BE2C (cell line): ENCODE results near the gene HTRA3.
"Not testable (repeated sequence)": the region's sequence is repeated elsewhere in the genome, so short reads cannot be mapped to it uniquely, and the experiment has no call there.

Source experiments
- DNase-seq: peaks from one replicate; pipeline ENCODE4 v3.0.0-alpha.2; 2020
- H3K27me3 ChIP-seq: fragments of 250-450 bp; sonication (Bioruptor Pico); 2 replicates; pipeline ENCODE4 v1.5.1; 2020; ENCODE audit warnings: mild to moderate bottlenecking
- H3K36me3 ChIP-seq: fragments of 250-450 bp; sonication (Bioruptor Pico); 2 replicates; pipeline ENCODE4 v1.5.1; 2020; ENCODE audit warnings: mild to moderate bottlenecking
- H3K4me1 ChIP-seq: fragments of 250-450 bp; sonication (Bioruptor Pico); 2 replicates; pipeline ENCODE4 v1.5.1; 2020
- H3K4me3 ChIP-seq: 2 replicates; pipeline ENCODE4 v1.5.1; 2011; ENCODE audit warnings: low read depth, low read length
- H3K9me3 ChIP-seq: fragments of 250-450 bp; sonication (Bioruptor Pico); 2 replicates; pipeline ENCODE4 v1.5.1; 2020
- CTCF ChIP-seq: IDR thresholded peaks from 2 replicates; pipeline ENCODE4 v1.5.1; 2012; ENCODE audit warnings: mild to moderate bottlenecking, low read depth, low read length

Gene HTRA3

GRCh38 chr4:8348071-8348470 is 78.5 kb downstream of the HTRA3 start:
- Histone ChIP-seq H3K27me3 (no peaks in the 10 kb centered on the region), H3K36me3 (no peaks in the 10 kb centered on the region), H3K9me3 (no peaks in the 10 kb centered on the region), H3K4me3 (no peak overlapping the region), H3K4me1 (no peaks in the 10 kb centered on the region)
- no peak for DNase-seq
- no peak for TF ChIP-seq CTCF

GRCh38 chr4:8349236-8349635 is 79.7 kb downstream of the HTRA3 start:
- not testable (repeated sequence) for H3K9me3 ChIP-seq, H3K36me3 ChIP-seq, H3K4me1 ChIP-seq, H3K4me3 ChIP-seq, DNase-seq, H3K27me3 ChIP-seq

GRCh38 chr4:8349664-8350236 is 80.2 kb downstream of the HTRA3 start:
- no peak overlapping the region for H3K4me3 ChIP-seq
- DNase-seq, result no peak
- no peaks in the 10 kb centered on the region for H3K9me3 ChIP-seq
- H3K36me3 ChIP-seq, result no peaks in the 10 kb centered on the region
- no peak for TF ChIP-seq CTCF
- H3K27me3 ChIP-seq, result no peaks in the 10 kb centered on the region
- no peaks in the 10 kb centered on the region for H3K4me1 ChIP-seq

- no peaks in the 10 kb centered on the region for H3K9me3 ChIP-seq
- H3K4me3 ChIP-seq, result no peak overlapping the region
- TF ChIP-seq CTCF, result no peak
- H3K27me3 ChIP-seq, result no peaks in the 10 kb centered on the region
- no peaks in the 10 kb centered on the region for H3K36me3 ChIP-seq
- no peak for DNase-seq
- H3K4me1 ChIP-seq, result no peaks in the 10 kb centered on the region
Observed at GRCh38 chr4:8350352-8350751, 80.8 kb downstream of the HTRA3 start.

GRCh38 chr4:8350841-8351461 is 81.4 kb downstream of the HTRA3 start:
- Histone ChIP-seq H3K36me3 (no peaks in the 10 kb centered on the region), H3K9me3 (no peaks in the 10 kb centered on the region), H3K4me1 (no peaks in the 10 kb centered on the region), H3K4me3 (no peak overlapping the region), H3K27me3 (no peaks in the 10 kb centered on the region)
- no peak for TF ChIP-seq CTCF
- no peak for DNase-seq

- H3K27me3 ChIP-seq, result no peaks in the 10 kb centered on the region
- no peak for TF ChIP-seq CTCF
- no peak for DNase-seq
Observed at GRCh38 chr4:8351931-8352367, 82.4 kb downstream of the HTRA3 start.

More at GRCh38 chr4:8351931-8352367, 82.4 kb downstream of the HTRA3 start:
- Histone ChIP-seq H3K4me1 (no peaks in the 10 kb centered on the region), H3K9me3 (no peaks in the 10 kb centered on the region), H3K36me3 (no peaks in the 10 kb centered on the region), H3K4me3 (no peak overlapping the region)
